GM19324 (cell line): Measurements from ENCODE around the gene PRSS2.
"Not testable (repeated sequence)": the region's sequence is repeated elsewhere in the genome, so short reads cannot be mapped to it uniquely, and the experiment has no call there.

Experiments
- ATAC-seq: cut with Tn5 transposase; IDR thresholded peaks from one replicate; pipeline ENCODE4 v1.9.1; 2021; ENCODE audit warnings: mild to moderate bottlenecking, moderate library complexity; ENCODE audit not compliant: unreplicated experiment, low FRiP score

Gene PRSS2

GRCh38 chr7:142770661-142771352 is at the start of gene PRSS2:
Gene PRSS2, plus strand, starts transcription at chr7:142770970. Its CDS starts 13 bp downstream, at chr7:142770983.
- ATAC-seq, result no peak

DNA sequence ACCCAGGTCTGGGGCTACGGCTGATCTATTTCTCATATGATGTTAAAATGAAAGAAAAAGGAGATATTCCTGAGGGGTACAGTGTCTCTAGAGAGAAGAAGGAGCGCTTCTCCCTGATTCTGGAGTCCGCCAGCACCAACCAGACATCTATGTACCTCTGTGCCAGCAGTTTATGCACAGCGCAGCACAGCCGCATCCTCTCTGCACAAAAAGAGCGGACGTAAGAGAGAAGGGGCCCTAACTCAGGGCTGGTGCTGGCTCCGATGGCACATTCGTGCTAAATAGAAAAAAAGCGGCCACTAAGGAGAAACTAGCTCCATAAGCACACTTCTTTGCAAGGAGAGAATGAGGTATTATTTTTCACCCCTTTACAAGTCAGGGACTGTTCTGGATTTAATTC is 49.8 kb upstream of the PRSS2 start:
- ATAC-seq, result no peak

- no peak for ATAC-seq
Observed at GRCh38 chr7:142722248-142722794, 48.4 kb upstream of the PRSS2 start.

DNA sequence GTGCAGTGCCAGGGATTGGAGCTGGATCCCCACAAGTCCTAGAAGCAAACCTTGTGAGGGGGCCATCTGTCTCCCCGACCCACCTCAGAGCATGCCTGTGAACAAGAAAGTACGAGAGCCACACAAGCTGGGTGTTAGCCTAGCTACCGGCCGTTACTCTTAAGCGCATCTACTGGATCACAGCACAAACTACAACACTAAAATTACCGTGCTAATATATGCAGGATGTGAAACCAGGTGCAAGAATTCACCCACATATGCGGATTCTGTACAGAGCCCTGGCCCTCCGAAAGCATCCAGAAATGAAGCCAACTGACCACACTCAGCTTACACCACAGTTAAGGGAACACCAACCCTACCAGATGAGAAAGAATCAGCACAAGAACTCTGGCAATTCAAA is 37.5 kb upstream of the PRSS2 start:
- peak; percentile 74 for ATAC-seq

- peak; percentile 89 for ATAC-seq
Observed at GRCh38 chr7:142739923-142740492, 30.8 kb upstream of the PRSS2 start.

GRCh38 chr7:142740786-142741185 is 30.0 kb upstream of the PRSS2 start:
- no peak for ATAC-seq

DNA sequence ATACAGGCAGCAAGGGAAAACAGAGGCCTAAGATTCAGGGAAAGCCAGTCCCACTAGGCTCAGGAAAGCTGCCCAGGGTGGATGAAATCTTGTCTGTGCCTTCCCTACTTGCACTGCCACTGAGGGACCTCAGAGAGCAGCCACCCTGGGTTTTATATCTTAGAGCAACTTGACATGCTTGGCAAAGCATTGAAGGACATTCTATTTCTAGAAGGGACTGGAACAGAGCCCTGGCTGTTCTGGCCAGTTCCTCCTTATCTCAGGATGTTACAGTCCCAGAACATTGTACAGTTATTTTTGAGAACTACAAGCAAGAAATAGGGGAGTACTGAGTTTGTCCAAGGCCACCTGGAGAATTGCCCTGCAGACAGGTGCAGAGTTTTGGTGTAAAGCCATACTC is 28.8 kb upstream of the PRSS2 start:
- not testable (repeated sequence) for ATAC-seq

DNA sequence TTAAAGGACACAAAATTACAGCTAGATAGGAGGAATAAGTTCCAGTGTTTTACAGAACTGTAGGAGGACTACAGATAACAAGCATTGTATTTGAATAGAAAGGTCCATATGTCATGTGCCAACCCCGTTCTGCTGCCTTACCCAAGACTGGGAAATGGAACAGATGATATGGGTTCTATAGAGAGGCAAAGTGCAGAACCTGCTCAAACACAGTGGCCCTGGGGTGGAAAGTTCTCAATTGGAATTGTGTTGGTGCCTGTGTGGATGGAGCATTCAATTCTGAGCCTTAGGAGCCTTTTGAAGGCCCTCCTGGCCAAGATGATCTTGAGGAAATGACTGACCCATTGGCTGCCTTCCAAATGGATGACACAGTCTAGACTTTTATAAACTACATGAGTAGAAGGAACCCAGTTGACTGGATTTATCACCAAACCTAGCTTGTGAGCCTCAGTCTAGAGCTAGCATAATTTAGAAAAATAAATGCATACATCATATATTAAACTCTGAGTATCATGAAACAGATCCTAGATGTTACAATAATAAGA is 25.6 kb upstream of the PRSS2 start:
- ATAC-seq, result no peak

GRCh38 chr7:142745745-142746144 is 25.0 kb upstream of the PRSS2 start:
- no peak for ATAC-seq

DNA sequence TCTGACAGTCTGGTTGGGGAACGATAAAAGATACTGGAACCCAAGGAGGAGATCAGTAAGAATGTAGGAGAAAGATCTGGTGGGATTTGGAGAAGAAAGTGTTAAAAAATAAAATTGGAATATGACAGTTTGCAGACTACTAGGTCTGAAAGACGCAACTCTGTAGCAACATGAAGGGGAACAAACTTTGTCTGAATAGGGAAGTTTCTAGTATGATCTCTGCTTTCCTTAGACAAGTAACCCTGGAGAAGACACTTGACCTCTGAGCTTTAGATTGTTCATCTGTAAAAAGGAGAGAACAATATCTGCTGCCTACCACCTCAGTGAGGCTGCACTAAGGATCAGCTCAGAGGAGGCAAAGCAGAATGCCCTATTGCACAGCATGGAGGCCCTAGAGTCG is 24.5 kb upstream of the PRSS2 start:
- ATAC-seq, result no peak

GRCh38 chr7:142748410-142748809 is 22.4 kb upstream of the PRSS2 start:
- ATAC-seq, result not testable (repeated sequence)

DNA sequence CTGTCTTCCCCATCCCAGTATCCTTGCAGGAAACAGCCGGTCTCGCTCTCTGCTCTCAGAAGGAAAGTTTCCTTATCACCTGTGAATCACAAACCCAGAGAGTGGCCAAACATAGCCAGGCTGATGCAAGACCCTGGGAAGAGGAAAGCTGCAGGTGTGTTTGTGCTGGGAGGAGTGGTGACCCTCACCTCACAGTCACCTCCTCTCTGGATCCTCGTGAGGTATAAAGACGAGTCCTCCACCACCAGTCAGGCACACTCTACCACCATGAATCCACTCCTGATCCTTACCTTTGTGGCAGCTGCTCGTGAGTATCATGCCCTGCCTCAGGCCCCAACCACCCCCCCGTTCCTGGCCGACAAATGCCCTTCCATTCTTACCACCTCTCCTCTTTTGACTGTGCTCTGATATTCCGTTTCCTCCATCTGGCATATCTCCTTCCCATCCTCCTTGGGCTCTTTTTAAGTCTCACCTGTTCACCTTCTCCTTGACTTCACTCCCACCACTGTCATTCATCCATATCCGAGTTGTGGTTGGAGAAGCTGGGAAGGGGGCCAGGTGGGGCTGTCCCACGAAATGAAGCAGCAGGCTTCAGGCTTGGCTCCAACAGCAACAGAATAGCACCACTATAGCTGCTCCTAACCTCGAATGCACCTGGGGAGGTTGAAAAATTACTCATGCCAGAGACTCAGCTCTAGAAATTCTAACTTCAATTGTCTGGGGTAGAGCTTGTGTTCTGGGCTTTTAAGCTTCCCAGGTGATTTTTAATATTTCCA is 21.4 kb upstream of the PRSS2 start, which contains the start of gene PRSS1:
TSS of gene PRSS1 (plus strand) at position 255 of the 776 bp plus-strand sequence. CDS start at position 268, 13 bp downstream.
- ATAC-seq, result no peak

GRCh38 chr7:142750321-142750938 is 20.3 kb upstream of the PRSS2 start:
- no peak for ATAC-seq

DNA sequence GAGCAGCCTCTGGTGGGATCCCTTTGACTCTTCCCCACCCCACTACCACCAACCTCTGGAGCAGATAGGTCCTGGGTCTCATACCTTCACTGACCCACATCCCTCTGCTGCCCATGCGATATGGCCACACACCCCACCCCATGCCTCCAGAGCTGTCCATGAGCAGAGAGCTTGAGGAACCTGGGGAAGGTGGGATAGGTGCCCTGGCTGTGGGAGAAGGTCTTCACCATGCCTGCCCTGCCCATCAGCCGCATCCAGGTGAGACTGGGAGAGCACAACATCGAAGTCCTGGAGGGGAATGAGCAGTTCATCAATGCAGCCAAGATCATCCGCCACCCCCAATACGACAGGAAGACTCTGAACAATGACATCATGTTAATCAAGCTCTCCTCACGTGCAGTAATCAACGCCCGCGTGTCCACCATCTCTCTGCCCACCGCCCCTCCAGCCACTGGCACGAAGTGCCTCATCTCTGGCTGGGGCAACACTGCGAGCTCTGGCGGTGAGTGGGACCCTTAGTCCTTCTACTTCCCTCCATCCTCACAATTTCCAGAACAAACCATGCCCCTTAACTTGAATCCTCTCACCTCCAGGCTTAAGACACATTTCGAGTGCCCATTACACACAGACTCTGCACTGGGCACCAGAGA is 19.1 kb upstream of the PRSS2 start:
- ATAC-seq, result not testable (repeated sequence)

DNA sequence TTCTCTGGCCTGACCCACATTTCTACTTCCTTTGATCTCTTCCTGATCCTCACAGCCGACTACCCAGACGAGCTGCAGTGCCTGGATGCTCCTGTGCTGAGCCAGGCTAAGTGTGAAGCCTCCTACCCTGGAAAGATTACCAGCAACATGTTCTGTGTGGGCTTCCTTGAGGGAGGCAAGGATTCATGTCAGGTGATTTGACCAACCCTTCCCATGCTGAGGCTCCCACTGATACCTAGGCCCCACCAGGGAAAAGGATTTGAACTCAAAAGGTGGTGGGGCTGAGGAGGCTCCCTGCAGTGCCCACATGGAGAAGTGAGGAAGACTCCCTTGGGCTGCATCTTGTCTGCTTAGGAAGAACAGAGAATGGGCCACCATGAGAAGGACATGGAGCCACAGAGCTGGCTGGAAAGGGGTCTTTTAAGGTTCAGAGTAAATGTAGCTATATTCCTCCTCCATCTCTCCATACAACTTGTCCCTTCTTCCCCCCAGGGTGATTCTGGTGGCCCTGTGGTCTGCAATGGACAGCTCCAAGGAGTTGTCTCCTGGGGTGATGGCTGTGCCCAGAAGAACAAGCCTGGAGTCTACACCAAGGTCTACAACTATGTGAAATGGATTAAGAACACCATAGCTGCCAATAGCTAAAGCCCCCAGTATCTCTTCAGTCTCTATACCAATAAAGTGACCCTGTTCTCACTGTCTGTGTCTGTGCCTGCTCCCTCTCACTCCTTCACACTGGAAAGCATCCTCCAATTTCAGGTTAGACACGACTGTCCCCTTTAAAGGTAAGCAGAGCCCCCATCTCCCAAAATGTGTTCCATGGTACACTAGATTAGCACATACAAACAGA is 18.2 kb upstream of the PRSS2 start:
- ATAC-seq, result no peak

- ATAC-seq, result no peak
Observed at GRCh38 chr7:142753366-142753765, 17.4 kb upstream of the PRSS2 start.

GRCh38 chr7:142753925-142754491 is 16.8 kb upstream of the PRSS2 start:
- ATAC-seq, result not testable (repeated sequence)

DNA sequence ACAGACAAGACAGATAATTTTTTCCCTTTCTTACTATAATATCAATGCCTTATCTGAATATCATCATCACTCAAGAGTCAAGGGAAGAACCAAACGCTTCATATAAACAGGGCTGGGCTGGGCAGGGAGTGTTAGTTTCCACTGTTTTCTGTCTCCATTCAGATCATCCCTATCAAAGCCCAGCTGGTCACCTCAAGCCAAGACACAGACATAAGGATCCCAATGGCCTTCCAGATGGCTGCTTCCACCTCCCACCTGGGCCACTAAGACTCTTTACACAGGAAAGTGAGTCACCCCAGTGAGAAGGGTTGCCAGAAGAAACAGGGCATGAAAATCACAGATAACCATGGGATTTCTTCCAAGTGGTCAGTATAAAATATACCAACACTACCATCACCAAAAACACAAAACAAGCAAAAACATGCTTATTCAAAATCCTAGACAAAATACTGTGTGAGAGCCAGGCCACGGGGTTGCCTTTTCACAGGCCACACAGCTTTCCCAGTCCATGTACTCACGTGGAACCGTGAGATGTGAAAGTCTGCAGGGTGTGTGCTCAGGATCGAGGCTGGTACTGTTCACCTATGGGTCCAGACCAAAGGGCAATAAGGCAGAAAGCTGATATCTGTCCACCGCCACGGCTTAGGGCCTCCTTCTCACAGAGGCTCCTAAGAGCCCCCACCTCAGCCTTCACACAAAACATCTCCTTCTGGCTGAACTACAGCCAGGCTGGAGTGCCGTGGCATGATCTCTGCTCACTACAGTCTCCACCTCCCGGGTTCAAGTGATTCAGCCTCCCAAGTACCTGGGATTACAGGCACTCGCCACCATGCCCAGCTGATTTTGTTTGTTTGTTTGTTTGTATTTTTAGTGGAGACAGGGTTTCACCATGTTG is 15.8 kb upstream of the PRSS2 start:
- ATAC-seq, result no peak
